Gastrocnemius medialis (tissue), 4 donors: ENCODE data around the gene CCM2L.

Experiments used
- POLR2A ChIP-seq, 2 donors: fragments of 450-650 bp; IDR thresholded peaks; one replicate each; pipeline ENCODE4 v1.6.1; 2017; ENCODE audit warnings: antibody characterized with exemption in 2 of 2, mild to moderate bottlenecking in 2 of 2, moderate library complexity in 2 of 2
- TF ChIP-seq, protein P1 (sequence below), 5 experiments: fragments of 450-650 bp in 3 of 5; fragments of 200-600 bp in 2 of 5; sonication (generic) in 2 of 5; IDR thresholded peaks in 4 of 5; conservative IDR thresholded peaks in 1 of 5; 1 replicate in 4 of 5; 2 replicates in 1 of 5; pipeline ENCODE4 v1.5.1; 2016 to 2019; ENCODE audit warnings: antibody characterized with exemption in 5 of 5, mild to moderate bottlenecking in 3 of 5, moderate library complexity in 3 of 5

DNA sequence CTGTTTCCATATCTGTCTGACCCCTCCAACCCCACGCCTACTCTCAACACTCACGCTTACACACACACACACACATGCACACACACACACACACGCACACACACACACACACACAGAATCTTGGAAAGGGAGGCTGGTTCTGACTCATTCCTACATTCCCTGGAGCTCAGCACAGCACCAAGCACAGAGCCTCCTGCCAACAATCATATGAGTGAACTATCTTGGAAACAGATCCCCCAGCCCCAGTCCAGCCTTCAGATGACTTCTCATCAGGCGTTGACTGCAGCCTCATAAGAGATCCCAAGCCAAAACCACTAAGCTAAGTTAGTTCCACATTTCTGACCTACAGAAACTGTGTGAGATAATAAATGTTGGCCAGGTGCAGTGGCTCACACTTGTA is 27.7 kb downstream of the CCM2L start:
- TF ChIP-seq, protein P1, sequence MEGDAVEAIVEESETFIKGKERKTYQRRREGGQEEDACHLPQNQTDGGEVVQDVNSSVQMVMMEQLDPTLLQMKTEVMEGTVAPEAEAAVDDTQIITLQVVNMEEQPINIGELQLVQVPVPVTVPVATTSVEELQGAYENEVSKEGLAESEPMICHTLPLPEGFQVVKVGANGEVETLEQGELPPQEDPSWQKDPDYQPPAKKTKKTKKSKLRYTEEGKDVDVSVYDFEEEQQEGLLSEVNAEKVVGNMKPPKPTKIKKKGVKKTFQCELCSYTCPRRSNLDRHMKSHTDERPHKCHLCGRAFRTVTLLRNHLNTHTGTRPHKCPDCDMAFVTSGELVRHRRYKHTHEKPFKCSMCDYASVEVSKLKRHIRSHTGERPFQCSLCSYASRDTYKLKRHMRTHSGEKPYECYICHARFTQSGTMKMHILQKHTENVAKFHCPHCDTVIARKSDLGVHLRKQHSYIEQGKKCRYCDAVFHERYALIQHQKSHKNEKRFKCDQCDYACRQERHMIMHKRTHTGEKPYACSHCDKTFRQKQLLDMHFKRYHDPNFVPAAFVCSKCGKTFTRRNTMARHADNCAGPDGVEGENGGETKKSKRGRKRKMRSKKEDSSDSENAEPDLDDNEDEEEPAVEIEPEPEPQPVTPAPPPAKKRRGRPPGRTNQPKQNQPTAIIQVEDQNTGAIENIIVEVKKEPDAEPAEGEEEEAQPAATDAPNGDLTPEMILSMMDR (IDR thresholded peaks at IDR 0.05 in 4 of 5, conservative IDR thresholded peaks at IDR 0.05 in 1 of 5), result no peak
- no peak for TF ChIP-seq POLR2A (IDR thresholded peaks at IDR 0.05)
